ENCODE results near the gene TMED7.
A peak's percentile ranks its signal among the peaks of the same experiment; 100 is the strongest.

TMED7 gene

DNA sequence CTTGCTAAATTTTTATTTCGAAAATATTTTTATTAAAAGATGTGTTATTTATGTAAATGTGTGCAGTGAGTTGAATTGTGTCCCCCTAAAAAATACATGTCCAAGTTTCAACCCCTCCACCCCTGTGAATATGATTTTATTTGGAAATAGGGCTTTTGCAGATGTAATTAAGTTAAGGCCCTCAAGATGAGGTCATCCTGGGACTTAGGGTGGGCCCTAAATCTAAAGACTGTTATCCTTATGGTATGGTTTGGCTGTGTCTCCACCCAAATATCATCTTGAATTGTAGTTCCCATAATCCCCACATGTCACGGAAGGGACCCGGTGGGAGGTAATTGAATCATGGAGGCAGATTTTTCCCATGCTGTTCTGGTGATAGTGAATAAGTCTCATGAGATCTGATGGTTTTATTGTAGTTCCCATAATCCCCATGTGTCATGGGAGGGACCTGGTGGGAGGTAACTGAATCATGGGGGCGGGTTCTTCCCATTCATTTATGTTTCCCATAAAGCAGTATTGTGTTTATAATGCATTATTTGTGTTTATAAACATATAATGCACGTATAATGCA is 1.5 kb upstream of the TMED7 start:
- no peak for DNase-seq (ENCODE audit: low spot score)

DNA sequence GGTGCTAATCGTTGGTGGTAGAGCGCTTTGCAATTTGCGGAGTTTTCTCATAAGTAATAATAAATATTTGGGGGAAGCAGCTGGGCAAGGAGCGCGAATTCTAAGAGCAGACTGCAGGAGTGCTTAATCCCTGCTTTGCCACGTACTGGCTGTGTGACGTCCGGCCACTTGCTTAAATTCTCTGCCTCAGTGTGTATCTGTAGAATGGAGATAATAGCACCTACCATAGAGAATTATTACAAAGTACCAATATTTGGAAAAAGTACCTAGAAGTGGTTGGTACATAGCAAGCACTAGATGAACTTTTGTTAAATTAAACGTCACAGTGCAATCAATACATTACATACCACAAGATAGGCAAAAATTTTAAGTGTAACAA is 598 bp upstream of the TMED7 start:
- DNase-seq (ENCODE audit: low spot score) = no peak

DNA sequence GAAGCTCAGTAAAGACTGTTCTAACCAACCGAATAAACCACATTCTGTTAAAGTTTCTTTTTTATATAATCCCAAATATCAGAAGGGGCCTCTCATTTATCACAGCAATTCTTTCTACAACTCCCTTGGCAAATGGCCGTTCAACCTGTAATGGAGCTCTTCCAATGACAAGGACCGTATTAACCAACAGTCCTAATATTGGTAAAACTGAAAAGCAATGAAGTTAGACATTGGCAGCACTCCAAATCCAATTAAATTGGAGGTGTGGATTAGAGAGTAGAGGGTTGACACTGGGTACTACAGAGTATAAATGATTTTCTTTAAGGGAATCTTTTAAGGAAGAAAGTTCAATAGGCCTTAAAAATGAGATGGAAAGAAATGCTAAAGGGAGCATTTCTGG is 842 bp downstream of the TMED7 start:
- DNase-seq (ENCODE audit: low spot score) = peak; percentile 19

DNA sequence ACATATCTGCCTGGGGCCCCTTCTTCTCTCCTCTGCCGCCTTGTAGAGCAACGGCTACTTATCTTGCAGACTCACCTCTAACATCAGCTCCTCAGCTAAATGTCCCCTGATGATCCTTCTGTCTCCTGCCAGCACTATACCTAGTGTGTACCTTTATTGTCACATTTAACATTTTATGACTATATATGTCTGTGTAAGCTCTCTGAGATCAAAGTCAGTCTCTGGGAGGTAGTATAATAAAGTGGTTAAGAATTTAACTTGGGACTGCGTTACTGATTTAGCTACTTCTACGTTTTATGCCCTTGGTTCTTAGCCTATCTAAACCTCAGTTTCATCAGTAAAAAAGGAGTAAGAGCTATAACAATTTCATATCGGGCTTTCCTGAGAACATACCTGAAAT is 2.2 kb downstream of the TMED7 start:
- peak; percentile 10 for DNase-seq (ENCODE audit: low spot score)

DNA sequence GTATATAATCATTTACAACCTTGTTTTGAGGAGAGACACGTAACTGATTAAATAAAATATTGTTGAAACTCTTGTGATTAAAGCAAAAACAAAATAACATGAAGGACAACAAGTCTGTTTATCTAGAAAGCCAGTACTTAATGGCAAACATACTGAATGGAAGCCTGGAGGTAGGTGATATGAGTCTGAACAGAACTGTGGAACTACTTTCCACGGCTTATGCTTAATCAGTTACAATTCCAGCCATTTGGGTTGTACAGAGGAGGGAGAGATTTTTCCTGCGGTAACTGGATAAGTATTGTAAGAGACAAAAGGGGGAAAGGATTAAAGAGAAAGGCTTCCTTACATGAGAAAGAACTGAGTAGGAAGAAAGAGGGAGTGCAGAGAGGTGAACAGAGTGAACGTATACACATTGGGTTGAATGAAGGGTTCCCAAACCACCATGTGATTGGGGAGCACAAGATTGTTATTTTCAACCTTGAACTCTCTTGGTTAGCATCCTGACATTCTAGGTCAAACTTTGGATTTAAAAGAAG is 4.4 kb downstream of the TMED7 start:
- no peak for DNase-seq (ENCODE audit: low spot score)

DNA sequence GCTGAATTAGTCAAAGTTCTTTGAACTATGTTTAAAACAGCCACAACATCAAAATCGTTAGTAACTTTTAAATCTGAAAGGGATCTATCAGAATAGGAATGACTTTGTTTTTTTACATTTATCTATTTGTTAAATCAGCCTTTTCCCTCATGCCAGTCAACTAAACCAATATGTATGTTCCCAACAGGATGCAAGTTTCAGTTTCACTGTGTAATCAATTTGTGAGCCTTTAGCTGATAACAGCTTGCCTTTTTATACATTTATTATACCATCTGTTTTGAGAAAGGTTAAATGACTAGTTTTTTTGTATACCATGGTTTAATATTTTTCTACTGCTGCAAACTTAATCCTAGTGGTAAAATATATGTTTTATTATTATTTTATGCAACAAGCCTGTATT is 8.9 kb downstream of the TMED7 start:
- no peak for DNase-seq (ENCODE audit: low spot score)

DNA sequence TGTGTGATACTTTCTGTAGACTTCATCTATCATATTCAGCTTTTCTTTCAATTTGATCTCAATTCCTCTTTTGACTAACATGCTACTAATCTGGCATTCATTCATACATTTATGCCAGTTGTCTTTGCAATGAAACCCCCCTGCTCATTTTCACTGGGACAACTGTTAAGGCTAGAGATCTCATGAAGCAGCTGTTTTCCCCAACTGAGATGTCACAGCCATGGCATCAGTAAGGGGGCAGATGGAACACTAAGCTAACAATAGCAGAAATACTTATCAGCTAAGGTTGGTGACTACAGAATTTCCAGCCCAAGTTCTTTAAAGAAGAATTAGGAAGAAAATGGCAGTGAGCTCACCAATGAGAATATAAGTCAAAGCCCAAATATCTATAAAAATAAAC is 9.4 kb downstream of the TMED7 start:
- no peak for DNase-seq (ENCODE audit: low spot score)

DNA sequence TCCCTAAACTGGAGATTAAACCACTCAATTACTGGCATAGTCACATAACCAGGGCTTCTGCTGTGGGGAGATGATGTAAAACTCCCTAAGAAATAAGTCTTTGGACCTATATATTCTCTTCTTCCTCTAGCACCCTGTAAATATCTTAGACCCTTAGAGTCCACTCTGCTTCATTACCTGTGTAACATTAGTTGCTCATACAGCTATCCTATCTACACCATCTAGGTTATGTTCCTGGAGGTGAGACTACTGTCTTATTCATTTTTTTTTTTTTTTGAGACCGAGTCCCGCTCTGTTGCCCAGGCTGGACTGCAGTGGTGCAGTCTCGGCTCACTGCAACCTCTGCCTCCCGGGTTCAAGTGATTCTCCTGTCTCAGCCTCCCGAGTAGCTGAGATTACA is 14.0 kb downstream of the TMED7 start:
- DNase-seq (ENCODE audit: low spot score) = no peak

DNA sequence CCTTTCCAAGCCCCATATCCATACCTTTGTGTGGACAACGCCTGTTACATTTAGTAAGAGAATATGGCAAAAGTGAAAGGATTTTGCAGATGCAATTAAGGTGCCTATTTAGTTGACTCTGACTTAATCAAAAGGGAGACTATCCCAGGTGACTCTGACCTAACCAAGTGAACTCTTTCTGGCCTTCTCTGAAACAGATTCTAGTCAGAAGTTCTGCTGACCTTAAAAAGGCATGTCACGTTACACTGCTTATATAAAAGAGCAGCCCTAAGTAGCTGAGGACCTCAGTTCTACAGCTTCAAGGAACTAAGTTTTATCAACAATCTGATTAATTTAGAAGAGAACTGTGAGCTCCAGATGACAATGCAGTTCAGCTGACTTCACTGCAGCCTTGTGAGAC is 17.9 kb downstream of the TMED7 start:
- DNase-seq (ENCODE audit: low spot score) = no peak

DNA sequence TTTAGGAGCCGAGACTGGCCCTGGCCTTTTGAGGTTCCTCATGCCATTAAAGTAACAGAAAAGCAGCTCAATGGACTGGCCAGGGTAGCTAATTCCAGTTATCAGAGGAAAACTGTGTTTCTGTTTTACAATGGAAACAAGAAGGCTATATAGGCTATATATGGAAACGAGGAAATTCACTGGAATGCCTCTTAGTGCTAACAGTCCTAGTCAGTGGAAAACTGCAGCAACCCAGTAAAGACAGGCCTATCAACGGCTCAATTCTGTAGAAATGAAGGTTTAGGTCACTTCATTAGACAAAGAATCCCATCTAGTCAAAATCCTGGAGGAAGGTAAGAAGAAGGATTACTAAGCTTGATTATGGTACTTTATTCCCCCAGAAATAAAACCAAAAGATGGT is 20.4 kb downstream of the TMED7 start:
- no peak for DNase-seq (ENCODE audit: low spot score)

DNA sequence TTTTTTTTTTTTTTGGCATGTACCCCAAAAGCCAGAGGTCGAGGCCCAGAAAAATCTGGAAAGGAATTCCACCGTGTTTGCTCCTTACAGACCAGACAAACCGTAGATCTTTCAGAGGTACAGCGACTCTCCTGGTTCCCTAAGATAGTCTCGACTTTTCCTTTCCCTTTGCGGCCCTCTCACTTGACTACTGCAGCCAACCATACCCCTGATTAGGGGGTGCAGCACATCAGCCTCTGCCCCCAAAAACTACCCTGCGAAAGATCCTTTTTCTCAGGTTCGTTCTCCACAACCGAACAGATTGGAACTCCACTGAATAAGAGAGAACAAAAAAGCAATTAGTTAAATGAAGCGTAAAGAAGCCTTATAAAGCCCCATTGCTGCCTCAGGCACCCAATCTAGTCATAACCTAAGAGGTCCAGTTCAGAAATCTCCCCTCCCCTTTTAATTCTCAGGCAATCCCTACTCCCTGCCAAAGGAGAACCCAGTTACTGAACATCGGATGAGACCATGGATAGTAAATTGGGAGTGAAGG is 23.2 kb downstream of the TMED7 start:
- DNase-seq (ENCODE audit: low spot score) = no peak

DNA sequence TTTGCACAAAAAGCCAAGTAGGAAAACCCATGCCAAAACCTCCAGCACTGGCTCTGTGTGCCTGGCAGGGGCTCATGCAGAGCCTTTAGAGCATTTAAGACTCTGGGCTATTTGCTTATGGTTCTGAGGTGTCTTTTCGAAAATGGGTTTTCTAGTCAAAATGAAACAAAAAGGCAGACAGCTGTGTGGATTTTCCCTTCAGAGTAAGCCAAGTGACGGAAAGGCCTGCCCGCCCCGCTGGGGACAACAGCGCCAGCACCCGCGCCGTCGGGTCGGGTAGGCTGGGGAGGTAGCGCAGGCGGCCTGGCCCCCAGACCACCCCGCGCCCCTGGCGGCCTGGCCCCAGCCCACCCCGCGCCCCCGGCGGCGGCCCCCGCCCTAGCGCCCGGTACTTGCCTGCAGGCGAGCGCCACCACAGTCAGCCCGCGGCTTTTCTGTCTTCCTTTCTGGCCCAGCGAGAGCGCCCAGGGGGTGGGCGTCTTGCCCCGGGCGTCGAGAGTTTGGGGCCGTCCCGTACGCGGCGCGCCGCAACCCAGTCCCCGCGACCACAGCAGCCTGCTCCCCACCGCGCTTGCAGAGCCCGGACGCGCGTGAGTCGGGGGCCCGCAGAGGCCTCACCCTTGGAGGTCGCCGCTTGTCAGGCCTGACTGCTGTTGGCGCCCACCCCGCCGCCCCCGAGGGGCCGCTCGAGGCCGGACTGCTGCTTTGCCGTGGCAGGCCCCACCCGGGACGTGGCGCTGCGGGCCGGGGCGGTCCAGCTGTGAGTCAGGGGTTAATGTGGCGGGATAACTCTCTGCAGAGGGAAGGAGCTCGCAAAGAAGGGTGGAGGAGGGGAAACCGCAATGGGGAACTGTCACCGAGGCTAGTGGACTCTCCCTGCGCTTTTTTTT is 23.9 kb downstream of the TMED7 start, which contains the start of gene TICAM2:
TSS of gene TICAM2 (minus strand) at position 779 of the 890 bp plus-strand sequence. CDS start 21,223 bp downstream, outside the sequence.
- DNase-seq (ENCODE audit: low spot score) = peak; percentile 30

DNA sequence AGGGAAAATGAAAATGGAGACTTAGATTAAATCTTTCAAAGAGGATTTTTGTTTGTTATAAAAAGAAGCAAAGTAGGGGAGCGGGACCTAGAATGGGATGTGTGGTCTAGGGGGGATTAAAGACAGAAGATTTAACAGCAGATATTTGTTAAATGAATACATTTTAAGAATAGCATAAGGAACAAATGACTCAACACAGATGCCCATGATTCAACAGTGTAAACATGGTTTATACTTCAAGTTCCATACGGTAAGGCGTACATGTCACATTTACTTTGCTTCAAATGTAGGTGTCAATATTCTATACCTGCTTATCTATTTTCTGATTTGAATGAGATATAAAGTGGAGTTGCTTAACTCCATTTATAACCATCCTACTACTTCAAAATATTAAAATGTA is 25.1 kb downstream of the TMED7 start:
- no peak for DNase-seq (ENCODE audit: low spot score)

DNA sequence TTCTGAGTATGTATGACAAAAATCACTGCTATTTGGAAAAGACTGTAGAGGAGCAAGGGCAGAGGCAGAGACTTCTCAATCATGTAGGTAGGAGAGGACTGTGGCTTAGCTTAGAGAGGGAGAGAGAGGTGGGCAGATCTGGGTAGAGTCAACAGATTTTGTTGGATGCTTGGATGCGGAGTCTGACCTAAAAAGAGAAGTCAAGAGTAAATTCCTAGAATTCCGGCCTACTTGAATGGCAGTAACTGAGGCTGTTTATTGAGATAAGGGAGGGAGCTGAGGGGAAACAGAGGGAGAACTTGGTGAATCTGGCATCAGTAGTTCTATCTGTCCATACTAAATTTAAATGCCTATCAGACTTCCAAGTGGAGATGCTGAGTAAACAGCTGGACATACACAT is 25.9 kb downstream of the TMED7 start:
- DNase-seq (ENCODE audit: low spot score) = no peak

DNA sequence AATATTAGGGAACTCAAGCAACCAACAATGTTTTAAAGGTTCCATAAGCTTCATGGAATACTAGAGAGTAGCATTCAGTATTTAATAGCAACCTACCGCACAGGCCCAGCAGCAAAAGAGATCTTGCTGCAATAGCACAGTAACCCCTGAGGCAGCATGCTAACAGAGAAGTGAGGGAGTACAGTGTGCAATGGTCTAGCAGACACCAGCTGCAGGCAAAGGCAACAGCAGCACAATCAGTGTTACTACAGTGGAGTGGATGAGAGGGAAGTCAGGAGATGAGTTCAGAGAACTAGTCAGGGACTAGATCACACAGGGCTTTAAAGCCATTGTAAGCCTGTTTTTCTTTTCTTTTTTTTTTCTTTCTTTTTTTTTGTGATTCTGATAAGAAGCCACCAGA is 26.3 kb downstream of the TMED7 start:
- no peak for DNase-seq (ENCODE audit: low spot score)

DNA sequence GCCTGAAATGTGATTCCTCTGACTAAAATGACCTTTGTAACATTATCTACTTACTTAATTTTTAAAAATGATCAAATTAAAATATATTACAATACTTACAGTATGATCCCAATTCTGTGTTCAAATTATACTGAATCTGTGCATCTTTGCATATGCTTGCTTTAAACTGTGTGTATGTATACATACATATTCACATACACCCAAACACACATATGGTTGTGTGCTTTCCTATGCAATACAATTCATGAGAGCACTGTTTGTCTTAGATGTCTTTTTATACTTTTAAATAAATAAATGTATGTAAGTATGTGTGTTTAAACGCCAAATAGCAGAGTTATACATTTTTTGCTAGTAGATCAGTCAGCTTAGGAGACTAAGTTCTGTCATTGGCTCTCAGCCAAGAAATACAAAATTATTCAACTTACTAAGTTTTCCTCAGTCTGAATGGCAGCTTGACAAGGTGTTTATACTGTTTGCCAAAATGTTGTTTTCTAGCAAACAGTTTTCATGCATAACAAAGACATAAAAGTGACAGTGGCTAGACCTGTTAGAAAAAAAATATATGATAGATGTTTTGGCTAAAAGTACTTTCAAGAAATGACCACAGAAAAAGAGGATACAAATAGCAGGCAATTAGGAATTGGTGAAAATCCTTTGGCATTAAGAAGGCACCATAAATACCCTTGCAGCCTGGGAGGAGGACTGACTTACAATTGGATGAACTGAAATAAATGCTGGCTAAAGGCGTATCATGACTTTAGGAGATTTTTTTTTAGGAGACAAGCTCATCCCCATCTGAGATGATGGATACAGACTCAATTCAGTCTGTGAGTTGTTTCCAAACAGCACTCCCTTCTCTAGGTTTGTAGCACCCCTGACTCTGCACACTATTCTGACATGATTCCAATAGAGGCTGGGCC is 31.4 kb downstream of the TMED7 start:
- peak; percentile 18 for DNase-seq (ENCODE audit: low spot score)

DNA sequence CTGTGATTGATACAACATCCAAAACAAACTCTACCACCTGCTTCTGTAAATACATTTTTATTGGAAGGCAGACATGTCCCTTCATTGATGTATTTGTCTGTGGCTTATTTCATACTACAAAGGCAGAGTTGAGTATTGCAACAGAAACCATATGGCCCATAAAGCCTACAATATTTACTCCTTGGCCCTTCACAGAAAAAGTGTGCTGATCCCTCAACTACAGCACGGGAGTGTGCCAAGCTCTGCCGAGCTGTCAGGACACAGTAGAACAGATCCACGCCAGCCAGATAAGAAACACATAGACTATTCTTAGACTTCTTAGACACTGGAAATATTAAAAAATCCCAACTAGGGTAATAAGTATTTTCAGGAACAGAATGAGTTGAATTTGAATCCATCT is 36.8 kb downstream of the TMED7 start:
- DNase-seq (ENCODE audit: low spot score) = no peak

DNA sequence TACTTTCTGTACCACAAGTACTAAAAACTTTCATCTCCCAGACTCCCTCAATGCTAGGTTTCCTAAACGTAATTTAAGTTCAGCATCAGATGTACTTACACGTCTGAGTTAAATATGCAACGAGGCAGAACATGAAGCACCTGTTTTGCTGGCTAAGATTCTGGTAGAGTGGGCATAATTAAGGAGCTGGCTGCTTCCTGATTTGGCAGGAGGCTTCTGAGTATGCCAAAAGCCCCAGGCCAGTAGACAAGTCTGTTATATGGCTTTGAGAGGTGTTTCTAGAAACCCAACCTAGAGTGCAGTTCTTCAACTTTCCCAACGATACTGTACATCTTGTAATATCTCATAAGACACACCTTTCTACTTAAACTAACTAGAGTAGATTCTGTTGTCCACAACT is 37.2 kb downstream of the TMED7 start:
- DNase-seq (ENCODE audit: low spot score) = no peak

DNA sequence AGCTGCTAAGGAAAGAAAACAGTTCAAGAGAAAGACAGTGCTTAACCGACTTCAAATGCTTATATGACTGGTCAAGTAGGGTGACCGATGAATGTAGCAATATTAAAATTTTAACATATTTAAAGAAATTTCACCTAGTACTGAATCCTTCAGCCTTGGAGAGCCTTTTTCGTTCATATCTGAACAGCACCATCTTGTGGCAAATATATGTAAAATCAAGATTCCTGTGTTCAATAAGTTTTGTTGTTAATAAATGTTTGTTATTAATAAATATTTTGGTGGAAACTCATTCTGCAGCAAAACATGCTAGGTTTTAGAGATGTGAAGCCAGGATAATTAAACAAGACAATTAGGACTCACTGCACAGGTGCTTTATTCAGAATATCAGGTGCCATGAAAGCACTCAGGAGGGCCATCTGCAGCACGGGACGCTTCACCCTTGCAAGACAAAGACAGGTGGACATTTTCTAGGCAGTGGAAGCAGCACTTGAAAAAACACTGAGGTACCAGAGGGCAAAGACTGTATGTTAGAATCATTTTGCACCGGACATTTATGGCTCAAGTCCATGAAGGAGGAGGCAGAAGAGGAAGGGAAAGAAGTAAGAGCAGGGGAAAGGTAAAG is 39.2 kb downstream of the TMED7 start:
- DNase-seq (ENCODE audit: low spot score) = peak; percentile 65

DNA sequence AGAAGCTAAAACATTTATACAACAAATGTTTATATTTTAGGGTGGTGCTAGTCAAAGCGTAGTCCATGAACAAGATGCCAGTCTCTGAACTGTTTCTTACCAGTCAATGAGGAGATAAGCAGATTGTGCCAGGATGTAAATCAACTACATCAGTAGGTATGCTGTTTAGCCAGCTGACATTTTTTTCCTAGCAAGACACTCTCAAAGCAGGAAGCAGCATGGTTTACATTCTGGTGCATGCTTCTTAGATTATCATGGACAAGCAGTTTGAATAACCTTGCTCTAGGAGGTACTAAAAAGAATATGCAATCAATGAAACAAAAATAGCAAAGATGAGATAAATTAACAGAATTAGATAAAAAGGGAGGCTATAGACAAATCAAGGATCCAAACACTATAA is 40.6 kb downstream of the TMED7 start:
- DNase-seq (ENCODE audit: low spot score) = no peak

DNA sequence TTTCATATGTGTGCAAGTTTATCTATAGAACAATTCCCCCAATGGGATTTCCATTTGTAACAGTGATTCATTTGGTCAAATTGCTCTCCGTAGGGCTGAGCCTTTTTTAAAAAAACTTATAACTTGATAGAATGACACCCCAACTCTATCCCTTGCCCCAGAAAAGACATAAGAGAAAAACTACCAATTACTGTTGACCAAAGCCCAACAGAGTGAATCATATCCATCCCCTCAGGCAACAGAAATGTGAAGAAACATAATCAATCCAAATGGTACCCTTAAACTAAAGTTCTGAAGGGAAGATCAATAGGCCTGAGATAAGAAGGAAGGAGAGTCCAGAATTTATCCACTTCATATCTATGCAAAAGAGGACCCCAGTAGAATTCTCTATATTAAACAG is 41.3 kb downstream of the TMED7 start:
- no peak for DNase-seq (ENCODE audit: low spot score)

DNA sequence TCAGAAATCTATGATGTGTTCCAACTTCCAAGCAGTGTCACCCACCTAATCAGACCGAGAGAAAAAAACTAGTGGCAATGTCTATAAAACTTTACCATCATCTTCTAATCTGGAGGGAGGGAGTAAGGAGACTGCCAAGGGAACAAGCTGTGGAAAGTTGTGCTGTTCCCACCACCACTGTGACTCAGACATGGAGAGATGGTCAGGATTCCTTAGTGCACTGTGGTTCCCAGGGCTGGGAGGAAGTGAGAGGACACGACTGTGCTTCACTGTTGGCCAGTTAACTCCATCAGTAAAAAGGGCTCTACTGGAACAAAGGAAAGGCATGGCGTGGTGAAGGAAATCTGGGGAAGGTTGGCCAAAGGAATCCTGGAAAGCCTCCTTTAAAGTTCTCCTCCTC is 42.4 kb downstream of the TMED7 start:
- no peak for DNase-seq (ENCODE audit: low spot score)

Measured in hematopoietic multipotent progenitor cell treated with erythropoietin and hydrocortisone succinate and interleukin-3 and kit ligand, for 15 days (in vitro differentiated cells).